Mesenchymal stem cell (in vitro differentiated cells and primary cell): Measurements from ENCODE around the gene ZNF468.
"Not testable (repeated sequence)": the region's sequence is repeated elsewhere in the genome, so short reads cannot be mapped to it uniquely, and the experiment has no call there.

ENCODE experiments used
- DNase-seq: peaks from one replicate; pipeline ENCODE4 v3.0.0-alpha.2; 2013
- H2AFZ ChIP-seq: one replicate; pipeline ENCODE4 v1.6.1; 2013; ENCODE audit warnings: low read depth, mild to moderate bottlenecking, control low read depth, inconsistent platforms, low read length, moderate library complexity
- H2AK5ac ChIP-seq: 2 replicates; pipeline ENCODE4 v1.6.1; 2013; ENCODE audit warnings: low read length, moderate library complexity, mild to moderate bottlenecking, inconsistent platforms; ENCODE audit not compliant: severe bottlenecking
- H2BK120ac ChIP-seq: one replicate; pipeline ENCODE4 v1.6.1; 2013; ENCODE audit warnings: low read depth, mild to moderate bottlenecking, inconsistent platforms, low read length, moderate library complexity
- H2BK12ac ChIP-seq, 2 experiments: one replicate each; pipeline ENCODE4 v1.6.1; 2013; ENCODE audit warnings: inconsistent platforms in 2 of 2, low read length in 2 of 2, mild to moderate bottlenecking in 2 of 2, moderate library complexity in 2 of 2, control low read depth in 1 of 2
- H2BK15ac ChIP-seq: one replicate; pipeline ENCODE4 v1.6.1; 2013; ENCODE audit warnings: mild to moderate bottlenecking, low read depth, inconsistent platforms; ENCODE audit not compliant: poor library complexity, severe bottlenecking
- H2BK5ac ChIP-seq: 2 replicates; pipeline ENCODE4 v1.6.1; 2013; ENCODE audit warnings: low read depth, mild to moderate bottlenecking, low read length, control low read depth, inconsistent platforms; ENCODE audit not compliant: poor library complexity, severe bottlenecking
- H3K14ac ChIP-seq, 2 experiments: one replicate each; pipeline ENCODE4 v1.6.1; 2013; ENCODE audit warnings: inconsistent platforms in 2 of 2, low read length in 2 of 2, control low read depth in 1 of 2, mild to moderate bottlenecking in 1 of 2, moderate library complexity in 1 of 2
- H3K18ac ChIP-seq, 2 experiments: one replicate each; pipeline ENCODE4 v1.6.1; 2013; ENCODE audit warnings: inconsistent platforms in 2 of 2, low read length in 2 of 2, control low read depth in 1 of 2, low read depth in 1 of 2, mild to moderate bottlenecking in 1 of 2
- H3K23ac ChIP-seq, 2 experiments: one replicate each; pipeline ENCODE4 v1.6.1; 2013; ENCODE audit warnings: inconsistent platforms in 2 of 2, low read length in 2 of 2, mild to moderate bottlenecking in 2 of 2, moderate library complexity in 2 of 2, control low read depth in 1 of 2
- H3K27ac ChIP-seq: 2 replicates; pipeline ENCODE4 v1.5.1; 2013; ENCODE audit warnings: mild to moderate bottlenecking, moderate library complexity, low read length, control low read depth, inconsistent platforms; ENCODE audit not compliant: poor library complexity, severe bottlenecking
- H3K27me3 ChIP-seq, 2 experiments: 2 replicates each; pipeline versions ENCODE4 v1.6.1 to v1.7.0; 2013; ENCODE audit warnings: low read length in 2 of 2, mild to moderate bottlenecking in 2 of 2, moderate library complexity in 2 of 2, control low read depth in 1 of 2, inconsistent platforms in 1 of 2; ENCODE audit not compliant: control insufficient read depth in 1 of 2, insufficient read depth in 1 of 2
- H3K36me3 ChIP-seq, 2 experiments: 2 replicates each; pipeline versions ENCODE4 v1.6.1 to v1.7.0; 2013; ENCODE audit warnings: low read length in 2 of 2, control low read depth in 1 of 2, inconsistent platforms in 1 of 2, low read depth in 1 of 2, mild to moderate bottlenecking in 1 of 2; ENCODE audit not compliant: insufficient read depth in 2 of 2, control insufficient read depth in 1 of 2
- H3K4ac ChIP-seq, 2 experiments: one replicate each; pipeline ENCODE4 v1.6.1; 2013; ENCODE audit warnings: inconsistent platforms in 2 of 2, low read length in 2 of 2, mild to moderate bottlenecking in 2 of 2, moderate library complexity in 2 of 2, control low read depth in 1 of 2, low read depth in 1 of 2
- H3K4me1 ChIP-seq: 2 replicates; pipeline ENCODE4 v1.6.1; 2013; ENCODE audit warnings: low read depth, low read length, control low read depth; ENCODE audit not compliant: control insufficient read depth, insufficient read depth
- H3K4me2 ChIP-seq: 2 replicates; pipeline ENCODE4 v1.6.1; 2013; ENCODE audit warnings: low read length, mild to moderate bottlenecking, inconsistent platforms; ENCODE audit not compliant: poor library complexity, severe bottlenecking
- H3K4me3 ChIP-seq, 2 experiments: 2 replicates each; pipeline versions ENCODE4 v1.5.1 to v1.7.0; 2013; ENCODE audit warnings: low read length in 2 of 2, mild to moderate bottlenecking in 2 of 2, control low read depth in 1 of 2, low read depth in 1 of 2; ENCODE audit not compliant: insufficient read depth in 1 of 2
- H3K79me1 ChIP-seq: replicated peaks from 2 replicates; pipeline ENCODE4 v1.6.1; 2013; ENCODE audit warnings: mild to moderate bottlenecking, control low read depth, low read length, inconsistent platforms; ENCODE audit not compliant: poor library complexity, severe bottlenecking
- H3K9ac ChIP-seq: 2 replicates; pipeline ENCODE4 v1.7.0; 2013; ENCODE audit warnings: mild to moderate bottlenecking, low read length, moderate library complexity
- H3K9me3 ChIP-seq: 2 replicates; pipeline ENCODE4 v1.7.0; 2013; ENCODE audit warnings: mild to moderate bottlenecking, low read length; ENCODE audit not compliant: control insufficient read depth
- H4K8ac ChIP-seq: one replicate; pipeline ENCODE4 v1.6.1; 2013; ENCODE audit warnings: inconsistent platforms, mild to moderate bottlenecking, low read length, moderate library complexity
- H4K91ac ChIP-seq: one replicate; pipeline ENCODE4 v1.6.1; 2013; ENCODE audit warnings: mild to moderate bottlenecking, low read length, inconsistent platforms
- WGBS: methylation state at CpG from one replicate; pipeline ENCODE4 v1.1.7; 2013; ENCODE audit warnings: mixed read lengths; 5-methylcytosine and 5-hydroxymethylcytosine counted together

ZNF468 gene

GRCh38 chr19:52840825-52841465 is 16.5 kb downstream of the ZNF468 start:
- H4K91ac ChIP-seq, H3K4me2 ChIP-seq, H3K79me1 ChIP-seq, H2BK12ac ChIP-seq, H3K9ac ChIP-seq, H3K18ac ChIP-seq, H3K14ac ChIP-seq, H2BK5ac ChIP-seq, H2AK5ac ChIP-seq, H3K27ac ChIP-seq, H4K8ac ChIP-seq, H3K23ac ChIP-seq, H2BK15ac ChIP-seq, H3K4ac ChIP-seq, H3K4me1 ChIP-seq, H2BK120ac ChIP-seq, H3K27me3 ChIP-seq, H2AFZ ChIP-seq: not testable (repeated sequence)
- peak overlapping the region in 1 of 2 experiments; percentile 20 for H3K4me3 ChIP-seq
- peaks cover 45 to 76% of the 10 kb centered on the region in 2 experiments for H3K36me3 ChIP-seq
- peak; percentile 1 for DNase-seq
- H3K9me3 ChIP-seq = peaks cover 100% of the 10 kb centered on the region
- WGBS = 94% methylated on average over 7 of the region's 10 CpGs

DNA sequence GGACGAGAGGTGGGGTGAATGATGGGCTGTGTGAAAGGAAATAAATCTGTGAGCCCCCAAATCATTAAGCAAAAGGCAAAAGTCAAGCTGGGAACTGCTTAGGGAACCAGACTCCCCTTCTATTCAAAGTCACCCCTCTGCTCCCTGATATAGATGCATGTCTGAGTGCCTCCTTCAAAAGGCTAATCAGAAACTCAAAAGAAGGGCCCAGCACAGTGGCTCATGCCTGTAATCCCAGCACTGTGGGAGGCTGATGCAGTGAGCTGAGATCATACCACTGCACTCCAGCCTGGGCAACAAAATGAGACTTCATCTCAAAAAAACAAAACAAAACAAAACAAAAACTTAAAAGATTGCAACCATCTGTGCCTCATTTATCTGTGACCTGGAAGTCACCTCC is 23.1 kb downstream of the ZNF468 start:
- H2BK12ac ChIP-seq, H3K23ac ChIP-seq, H3K27me3 ChIP-seq, H3K18ac ChIP-seq, H4K8ac ChIP-seq, DNase-seq, H2BK120ac ChIP-seq, H2BK5ac ChIP-seq, H3K4me2 ChIP-seq, H2AK5ac ChIP-seq, H4K91ac ChIP-seq, H3K79me1 ChIP-seq, H3K4me3 ChIP-seq, H2BK15ac ChIP-seq, H3K4ac ChIP-seq, H3K14ac ChIP-seq, H2AFZ ChIP-seq, H3K36me3 ChIP-seq, H3K27ac ChIP-seq, H3K4me1 ChIP-seq, H3K9ac ChIP-seq: not testable (repeated sequence)
- WGBS = no CpG with 5 or more reads among the region's 1 CpG
- H3K9me3 ChIP-seq = peaks cover 49% of the 10 kb centered on the region

- H2BK15ac ChIP-seq, H2AFZ ChIP-seq, H3K23ac ChIP-seq, H3K18ac ChIP-seq, H3K27ac ChIP-seq, H3K4ac ChIP-seq, H2AK5ac ChIP-seq, H3K4me3 ChIP-seq, H3K9ac ChIP-seq, H3K4me2 ChIP-seq, H3K4me1 ChIP-seq, H4K8ac ChIP-seq, DNase-seq, H3K36me3 ChIP-seq, H2BK12ac ChIP-seq, H3K79me1 ChIP-seq, H4K91ac ChIP-seq, H3K27me3 ChIP-seq, H2BK5ac ChIP-seq, H3K14ac ChIP-seq, H2BK120ac ChIP-seq: not testable (repeated sequence)
- 84% methylated on average over 5 of the region's 5 CpGs for WGBS
- H3K9me3 ChIP-seq = peaks cover 42% of the 10 kb centered on the region
Observed at GRCh38 chr19:52833541-52833940, 23.9 kb downstream of the ZNF468 start.

GRCh38 chr19:52829866-52830265 is 27.6 kb downstream of the ZNF468 start:
- not testable (repeated sequence) for H2BK5ac ChIP-seq, H3K4ac ChIP-seq, H2AK5ac ChIP-seq, H3K23ac ChIP-seq, DNase-seq, H2BK12ac ChIP-seq, H2AFZ ChIP-seq, H3K14ac ChIP-seq, H3K27ac ChIP-seq, H3K4me1 ChIP-seq, H4K91ac ChIP-seq, H3K79me1 ChIP-seq, H3K9ac ChIP-seq, H2BK120ac ChIP-seq, H2BK15ac ChIP-seq, H3K36me3 ChIP-seq, H4K8ac ChIP-seq, H3K27me3 ChIP-seq, H3K4me2 ChIP-seq, H3K18ac ChIP-seq, H3K4me3 ChIP-seq
- 85% methylated on average over 6 of the region's 7 CpGs for WGBS
- H3K9me3 ChIP-seq = peaks cover 22% of the 10 kb centered on the region
